DOHH2 (cell line): ENCODE measurements around the gene ABTB2.

Source experiments
- EZH2phosphoT487 ChIP-seq: fragments of 200-600 bp; sonication (generic); IDR thresholded peaks from 2 replicates; pipeline ENCODE4 v1.6.1; 2017; ENCODE audit warnings: borderline replicate concordance, mild to moderate bottlenecking, antibody characterized with exemption, low read length, moderate library complexity, mixed read lengths
- TF ChIP-seq, protein P1 (sequence below): fragments of 200-600 bp; sonication (generic); IDR thresholded peaks from one replicate; pipeline ENCODE4 v1.5.1; 2014; ENCODE audit warnings: antibody characterized with exemption, mild to moderate bottlenecking, low read depth, low read length; ENCODE audit not compliant: poor library complexity, severe bottlenecking

- TF ChIP-seq, protein P1, sequence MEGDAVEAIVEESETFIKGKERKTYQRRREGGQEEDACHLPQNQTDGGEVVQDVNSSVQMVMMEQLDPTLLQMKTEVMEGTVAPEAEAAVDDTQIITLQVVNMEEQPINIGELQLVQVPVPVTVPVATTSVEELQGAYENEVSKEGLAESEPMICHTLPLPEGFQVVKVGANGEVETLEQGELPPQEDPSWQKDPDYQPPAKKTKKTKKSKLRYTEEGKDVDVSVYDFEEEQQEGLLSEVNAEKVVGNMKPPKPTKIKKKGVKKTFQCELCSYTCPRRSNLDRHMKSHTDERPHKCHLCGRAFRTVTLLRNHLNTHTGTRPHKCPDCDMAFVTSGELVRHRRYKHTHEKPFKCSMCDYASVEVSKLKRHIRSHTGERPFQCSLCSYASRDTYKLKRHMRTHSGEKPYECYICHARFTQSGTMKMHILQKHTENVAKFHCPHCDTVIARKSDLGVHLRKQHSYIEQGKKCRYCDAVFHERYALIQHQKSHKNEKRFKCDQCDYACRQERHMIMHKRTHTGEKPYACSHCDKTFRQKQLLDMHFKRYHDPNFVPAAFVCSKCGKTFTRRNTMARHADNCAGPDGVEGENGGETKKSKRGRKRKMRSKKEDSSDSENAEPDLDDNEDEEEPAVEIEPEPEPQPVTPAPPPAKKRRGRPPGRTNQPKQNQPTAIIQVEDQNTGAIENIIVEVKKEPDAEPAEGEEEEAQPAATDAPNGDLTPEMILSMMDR: no peak
- no peak for TF ChIP-seq EZH2phosphoT487
These were observed 132.7 kb downstream of the ABTB2 start for GRCh38 chr11:34225091-34225490.
